MM.1S (cell line): Measurements from ENCODE around the gene MUC4.
"Not testable (repeated sequence)": the region's sequence is repeated elsewhere in the genome, so short reads cannot be mapped to it uniquely, and the experiment has no call there.

Experiments
- CTCF ChIP-seq: fragments of 300-600 bp; sonication (generic); IDR thresholded peaks from 2 replicates; pipeline ENCODE4 v1.5.1; 2016; ENCODE audit warnings: antibody characterized with exemption, low read length, mixed read lengths
- EZH2 ChIP-seq: fragments of 300-600 bp; sonication (generic); optimal IDR thresholded peaks from 2 replicates; pipeline ENCODE3; 2017; ENCODE audit warnings: low read depth, mild to moderate bottlenecking, antibody characterized with exemption, low read length, mixed read lengths
- EZH2phosphoT487 ChIP-seq: fragments of 300-600 bp; sonication (generic); IDR thresholded peaks from 2 replicates; pipeline ENCODE4 v1.6.1; 2018; ENCODE audit warnings: antibody characterized with exemption, low read length

- TF ChIP-seq EZH2, EZH2phosphoT487, CTCF: not testable (repeated sequence)
Observed at GRCh38 chr3:195781236-195781635, 30.5 kb downstream of the MUC4 start.
